SK-N-SH (cell line): ENCODE data around the gene CTTN. TPM values are rescaled to one million over a fixed set of nuclear protein-coding genes. Genes with fewer than 3 reads are reported as not detected.

ENCODE experiments used
- CTCF ChIA-PET: fragments of 300-600, 350-600 bp; formaldehyde crosslinking; extraction: SDS; loops from one replicate; lab custom pipeline; 2021; lab: Yijun Ruan, JAX
- POLR2A ChIA-PET: fragments of 350-600 bp; sonication (Branson Sonifier 250); formaldehyde crosslinking; extraction: SDS; loops from one replicate; lab custom pipeline; 2020; ENCODE audit warnings: antibody characterized with exemption, inconsistent platforms; lab: Yijun Ruan, JAX
- DNase-seq: peaks from one replicate; pipeline ENCODE4 v3.0.0; 2012
- H2AFZ ChIP-seq: fragments of 200-600 bp; sonication (generic); 2 replicates; pipeline ENCODE4 v1.8.1; 2016; ENCODE audit warnings: antibody characterized with exemption, mild to moderate bottlenecking, low read depth
- H3F3A ChIP-seq: fragments of 200-600 bp; sonication (generic); replicated peaks from 2 replicates; pipeline ENCODE3; 2016; ENCODE audit warnings: antibody characterized with exemption, mild to moderate bottlenecking; ENCODE audit not compliant: insufficient read depth
- H3K27ac ChIP-seq, 2 experiments: fragments of 200-500 bp in 1 of 2; fragments of 200-600 bp in 1 of 2; sonication (Bioruptor generic) in 1 of 2; sonication (generic), shearing (Covaris generic) in 1 of 2; 2 replicates each; pipeline versions ENCODE4 v1.5.1 to v1.6.1; 2014 to 2016; ENCODE audit warnings: low read depth in 2 of 2, inconsistent platforms in 1 of 2, low read length in 1 of 2, mild to moderate bottlenecking in 1 of 2, mixed read lengths in 1 of 2
- H3K27me3 ChIP-seq: fragments of 200-600 bp; sonication (generic), shearing (Covaris generic); 2 replicates; pipeline ENCODE4 v1.6.1; 2016; ENCODE audit warnings: mixed run types; ENCODE audit not compliant: insufficient read depth
- H3K36me3 ChIP-seq, 2 experiments: fragments of 200-500 bp in 1 of 2; fragments of 200-600 bp in 1 of 2; sonication (Bioruptor generic) in 1 of 2; sonication (generic) in 1 of 2; replicated peaks in 1 of 2; 2 replicates each; pipeline versions ENCODE3 to v1.5.1; 2014 to 2016; ENCODE audit warnings: low read length in 1 of 2, mild to moderate bottlenecking in 1 of 2; ENCODE audit not compliant: insufficient read depth in 2 of 2, control insufficient read depth in 1 of 2
- H3K4me1 ChIP-seq, 2 experiments: fragments of 200-500 bp in 1 of 2; fragments of 200-600 bp in 1 of 2; sonication (Bioruptor generic) in 1 of 2; sonication (generic), shearing (Covaris generic) in 1 of 2; 2 replicates each; pipeline versions ENCODE4 v1.5.1 to v1.6.1; 2014 to 2016; ENCODE audit warnings: low read depth in 1 of 2, low read length in 1 of 2, mixed run types in 1 of 2; ENCODE audit not compliant: insufficient read depth in 2 of 2, control insufficient read depth in 1 of 2
- H3K4me2 ChIP-seq: fragments of 200-600 bp; sonication (generic), shearing (Covaris generic); 2 replicates; pipeline ENCODE4 v1.6.1; 2017; ENCODE audit warnings: mixed run types
- H3K4me3 ChIP-seq, 2 experiments: fragments of 200-500 bp in 1 of 2; fragments of 200-600 bp in 1 of 2; sonication (Bioruptor generic) in 1 of 2; sonication (generic), shearing (Covaris generic) in 1 of 2; 2 replicates each; pipeline versions ENCODE4 v1.5.1 to v1.8.1; 2014 to 2016; ENCODE audit warnings: low read depth in 2 of 2, inconsistent platforms in 1 of 2, low read length in 1 of 2, mild to moderate bottlenecking in 1 of 2, mixed read lengths in 1 of 2, moderate library complexity in 1 of 2
- H3K79me2 ChIP-seq: fragments of 200-600 bp; sonication (generic); 2 replicates; pipeline ENCODE4 v1.8.1; 2017; ENCODE audit warnings: mild to moderate bottlenecking; ENCODE audit not compliant: insufficient read depth
- H3K9ac ChIP-seq: fragments of 200-600 bp; sonication (generic); 2 replicates; pipeline ENCODE4 v1.6.1; 2017; ENCODE audit warnings: mixed run types
- H3K9me2 ChIP-seq: fragments of 200-600 bp; sonication (generic); 2 replicates; pipeline ENCODE4 v1.6.1; 2017; ENCODE audit warnings: mixed run types
- H3K9me3 ChIP-seq: fragments of 200-600 bp; sonication (generic); 2 replicates; pipeline ENCODE4 v1.6.1; 2017; ENCODE audit warnings: mixed run types, mild to moderate bottlenecking, moderate library complexity
- H4K20me1 ChIP-seq: fragments of 200-600 bp; sonication (generic); 2 replicates; pipeline ENCODE4 v1.6.1; 2017; ENCODE audit warnings: mild to moderate bottlenecking, mixed run types; ENCODE audit not compliant: insufficient read depth
- CTCF ChIP-seq: fragments of 200-600 bp; sonication (generic); IDR thresholded peaks from 2 replicates; pipeline ENCODE4 v1.6.1; 2017; ENCODE audit warnings: antibody characterized with exemption, mild to moderate bottlenecking, moderate library complexity
- ELF1 ChIP-seq: IDR thresholded peaks from 2 replicates; pipeline ENCODE4 v1.4.0; 2012
- EP300 ChIP-seq, 2 experiments: IDR thresholded peaks; 2 replicates each; pipeline versions ENCODE4 v1.4.0 to v1.6.1; 2012; ENCODE audit warnings: borderline replicate concordance in 1 of 2, low read depth in 1 of 2, low read length in 1 of 2
- EZH2phosphoT487 ChIP-seq: fragments of 200-600 bp; sonication (generic); IDR thresholded peaks from 2 replicates; pipeline ENCODE4 v1.6.1; 2017; ENCODE audit warnings: low read depth, mixed run types, mild to moderate bottlenecking, antibody characterized with exemption, moderate library complexity, borderline replicate concordance
- FOXJ3 ChIP-seq: sonication (generic); formaldehyde crosslinking; IDR thresholded peaks from 2 replicates; pipeline ENCODE4 v1.5.1; 2020; ENCODE audit warnings: mild to moderate bottlenecking, missing genetic modification reagents
- FOXM1 ChIP-seq: IDR thresholded peaks from 2 replicates; pipeline ENCODE4 v1.4.0; 2012; ENCODE audit warnings: low read depth, mild to moderate bottlenecking
- GABPA ChIP-seq: IDR thresholded peaks from 2 replicates; pipeline ENCODE4 v1.4.0; 2012; ENCODE audit warnings: low read depth, mild to moderate bottlenecking
- GATA2 ChIP-seq: sonication (generic); formaldehyde crosslinking; IDR thresholded peaks from 2 replicates; pipeline ENCODE4 v1.5.0; 2020; ENCODE audit warnings: mild to moderate bottlenecking, missing genetic modification reagents
- JUND ChIP-seq: IDR thresholded peaks from 2 replicates; pipeline ENCODE4 v1.4.0; 2012
- MEF2A ChIP-seq: IDR thresholded peaks from 2 replicates; pipeline ENCODE4 v1.4.0; 2012; ENCODE audit warnings: low read depth, borderline replicate concordance
- MXI1 ChIP-seq: IDR thresholded peaks from 2 replicates; pipeline ENCODE4 v1.6.1; 2012; ENCODE audit warnings: mild to moderate bottlenecking, low read depth, low read length, improper control_type of control experiment
- NRF1 ChIP-seq: IDR thresholded peaks from 2 replicates; pipeline ENCODE4 v1.6.1; 2012; ENCODE audit warnings: low read depth, mild to moderate bottlenecking, low read length
- SMC3 ChIP-seq: IDR thresholded peaks from 2 replicates; pipeline ENCODE4 v1.6.1; 2012; ENCODE audit warnings: low read depth, low read length, improper control_type of control experiment
- TCF12 ChIP-seq: IDR thresholded peaks from 2 replicates; pipeline ENCODE4 v1.4.0; 2012
- TEAD4 ChIP-seq: IDR thresholded peaks from 2 replicates; pipeline ENCODE4 v1.4.0; 2012; ENCODE audit warnings: mild to moderate bottlenecking, borderline replicate concordance; ENCODE audit not compliant: insufficient read depth
- YY1 ChIP-seq: IDR thresholded peaks from 2 replicates; pipeline ENCODE4 v1.4.0; 2012; ENCODE audit warnings: low read depth, mild to moderate bottlenecking
- WGBS: methylation state at CpG from one replicate; pipeline ENCODE4 v1.1.6; 2017; ENCODE audit warnings: low lambda C conversion rate; 5-methylcytosine and 5-hydroxymethylcytosine counted together
- polyA plus RNA-seq, 3 experiments: library from polyadenylated mRNA; depleted of rRNA; stranded (reverse); fragments of >200 nt; gene quantifications; 2 replicates each; pipeline ENCODE4 v1.2.3, GENCODE V29; 2012
- TF ChIP-seq, protein P1 (sequence below): IDR thresholded peaks from 2 replicates; pipeline ENCODE4 v1.4.0; 2012; ENCODE audit warnings: low read depth, borderline replicate concordance
- TF ChIP-seq, protein P2 (sequence below): IDR thresholded peaks from 2 replicates; pipeline ENCODE4 v1.4.0; 2012; ENCODE audit warnings: low read depth, borderline replicate concordance

The CTTN gene
- polyA plus RNA-seq, 1 of the 3 experiments (the other 2 are of a cell fraction): 243 TPM

- 78% methylated on average over 11 of the region's 11 CpGs for WGBS
- ChIA-PET CTCF (no interaction called here), POLR2A (no interaction called here)
- no peaks in the 10 kb centered on the region for H3K27me3 ChIP-seq
- no peaks in the 10 kb centered on the region for H3K79me2 ChIP-seq
- H3K4me1 ChIP-seq: no peaks in the 10 kb centered on the region
- no peak for DNase-seq
- no peaks in the 10 kb centered on the region for H3K9me2 ChIP-seq
- H3K9ac ChIP-seq: no peak overlapping the region
- no peak overlapping the region for H3K4me3 ChIP-seq
- H3F3A ChIP-seq: no peaks in the 10 kb centered on the region
- no peaks in the 10 kb centered on the region for H3K36me3 ChIP-seq
- TF ChIP-seq MXI1 (no peak), YY1 (no peak), GABPA (no peak), SMC3 (no peak), ELF1 (no peak), MEF2A (no peak), FOXM1 (no peak), TEAD4 (no peak), CTCF (no peak), EP300 (IDR thresholded peaks at IDR 0.05; ENCODE audit: borderline replicate concordance in 1 of 2, low read depth in 1 of 2, low read length in 1 of 2) (no peak), NRF1 (no peak), TCF12 (no peak), GATA2 (CRISPR knock-in tag) (no peak), JUND (no peak), FOXJ3 (CRISPR knock-in tag) (no peak), EZH2phosphoT487 (no peak)
- TF ChIP-seq, protein P1, sequence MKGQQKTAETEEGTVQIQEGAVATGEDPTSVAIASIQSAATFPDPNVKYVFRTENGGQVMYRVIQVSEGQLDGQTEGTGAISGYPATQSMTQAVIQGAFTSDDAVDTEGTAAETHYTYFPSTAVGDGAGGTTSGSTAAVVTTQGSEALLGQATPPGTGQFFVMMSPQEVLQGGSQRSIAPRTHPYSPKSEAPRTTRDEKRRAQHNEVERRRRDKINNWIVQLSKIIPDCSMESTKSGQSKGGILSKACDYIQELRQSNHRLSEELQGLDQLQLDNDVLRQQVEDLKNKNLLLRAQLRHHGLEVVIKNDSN: no peak
- TF ChIP-seq, protein P2, sequence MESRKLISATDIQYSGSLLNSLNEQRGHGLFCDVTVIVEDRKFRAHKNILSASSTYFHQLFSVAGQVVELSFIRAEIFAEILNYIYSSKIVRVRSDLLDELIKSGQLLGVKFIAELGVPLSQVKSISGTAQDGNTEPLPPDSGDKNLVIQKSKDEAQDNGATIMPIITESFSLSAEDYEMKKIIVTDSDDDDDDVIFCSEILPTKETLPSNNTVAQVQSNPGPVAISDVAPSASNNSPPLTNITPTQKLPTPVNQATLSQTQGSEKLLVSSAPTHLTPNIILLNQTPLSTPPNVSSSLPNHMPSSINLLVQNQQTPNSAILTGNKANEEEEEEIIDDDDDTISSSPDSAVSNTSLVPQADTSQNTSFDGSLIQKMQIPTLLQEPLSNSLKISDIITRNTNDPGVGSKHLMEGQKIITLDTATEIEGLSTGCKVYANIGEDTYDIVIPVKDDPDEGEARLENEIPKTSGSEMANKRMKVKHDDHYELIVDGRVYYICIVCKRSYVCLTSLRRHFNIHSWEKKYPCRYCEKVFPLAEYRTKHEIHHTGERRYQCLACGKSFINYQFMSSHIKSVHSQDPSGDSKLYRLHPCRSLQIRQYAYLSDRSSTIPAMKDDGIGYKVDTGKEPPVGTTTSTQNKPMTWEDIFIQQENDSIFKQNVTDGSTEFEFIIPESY: no peak
- no peaks in the 10 kb centered on the region for H4K20me1 ChIP-seq
- no peak overlapping the region for H3K4me2 ChIP-seq
- H2AFZ ChIP-seq: no peak overlapping the region
- H3K27ac ChIP-seq: no peak overlapping the region
- peaks cover 7% of the 10 kb centered on the region; the same call in 1 of the 2 replicates for H3K9me3 ChIP-seq
These were observed 46.8 kb downstream of the CTTN start for GRCh38 chr11:70445091-70445490.
